HG03039 (cell line): Measurements from ENCODE around the gene TAF15.

Experiments
- ATAC-seq: cut with Tn5 transposase; IDR thresholded peaks from one replicate; pipeline ENCODE4 v1.9.1; 2021; ENCODE audit warnings: mild to moderate bottlenecking, moderate library complexity; ENCODE audit not compliant: unreplicated experiment

The TAF15 gene

DNA sequence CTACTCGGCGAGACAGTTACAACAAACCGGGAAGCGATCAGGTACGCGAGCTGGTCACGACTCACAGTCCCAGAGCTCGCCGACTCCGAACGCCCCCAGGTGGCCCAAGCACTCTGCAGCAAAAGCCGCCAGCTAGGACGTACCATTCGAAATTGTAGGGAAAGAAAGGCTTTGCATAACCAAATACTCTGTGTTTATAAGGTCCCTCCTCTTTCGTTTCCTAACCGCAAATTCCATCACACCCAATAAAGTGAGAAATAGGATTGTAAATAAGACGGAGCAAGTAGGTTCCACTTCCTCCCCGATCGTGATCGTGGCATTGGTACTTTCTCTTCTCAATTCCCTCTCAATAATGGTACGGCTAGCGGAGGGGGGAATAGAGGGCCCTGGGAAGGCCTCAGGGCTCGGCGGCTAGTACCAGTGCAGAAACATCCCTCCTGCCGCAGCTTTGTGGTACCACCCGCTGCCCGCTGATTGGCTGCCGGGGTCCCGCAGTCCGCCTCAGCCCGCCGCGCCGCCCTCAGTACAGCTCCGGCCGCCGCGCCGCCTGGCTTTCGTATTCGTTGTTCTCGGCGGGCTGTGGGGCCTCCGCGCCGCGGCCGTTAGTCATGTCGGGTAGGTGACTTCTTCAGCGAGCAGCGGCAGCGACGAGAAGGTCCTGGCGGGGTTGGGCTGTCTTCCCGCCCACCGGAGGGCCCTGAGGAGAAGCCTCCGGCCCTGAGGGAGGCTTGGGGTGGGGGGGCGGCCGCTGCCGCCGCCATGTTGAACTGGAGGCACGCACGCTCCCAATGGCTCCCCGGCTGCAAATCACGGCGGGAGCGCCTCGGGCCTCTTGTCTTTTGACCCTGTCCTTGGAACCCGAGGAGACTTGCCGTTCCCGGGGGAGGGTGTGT is at the start of gene TAF15:
Gene TAF15 (plus strand): TSS at position 523 of the 893 bp plus-strand sequence. CDS start 86 bp downstream, at position 609.
- ATAC-seq = peak; percentile 93

DNA sequence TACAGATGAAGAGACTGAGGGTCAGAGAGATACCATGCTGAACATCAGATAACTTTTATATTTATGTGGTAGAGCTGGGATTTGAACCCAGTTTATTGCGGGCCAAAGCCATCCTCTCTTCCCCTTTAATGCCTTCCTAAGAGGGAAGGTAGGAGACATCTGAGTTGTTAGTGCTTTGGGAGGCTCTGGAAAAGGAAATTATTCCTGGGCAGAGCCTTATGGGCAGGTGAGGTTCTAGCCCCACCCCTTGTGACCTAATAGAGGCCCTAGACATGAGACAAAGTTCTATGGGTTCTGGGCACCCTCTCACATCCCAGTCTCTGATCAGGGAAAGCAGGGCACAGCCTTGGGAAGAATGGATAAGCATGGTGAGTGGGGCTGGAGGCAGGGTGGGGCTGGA is 48.7 kb upstream of the TAF15 start, which contains the start of gene C17orf50:
Gene C17orf50 (plus strand): TSS at position 301 of the 400 bp plus-strand sequence. CDS start 55 bp downstream, at position 356.
- ATAC-seq = no peak

DNA sequence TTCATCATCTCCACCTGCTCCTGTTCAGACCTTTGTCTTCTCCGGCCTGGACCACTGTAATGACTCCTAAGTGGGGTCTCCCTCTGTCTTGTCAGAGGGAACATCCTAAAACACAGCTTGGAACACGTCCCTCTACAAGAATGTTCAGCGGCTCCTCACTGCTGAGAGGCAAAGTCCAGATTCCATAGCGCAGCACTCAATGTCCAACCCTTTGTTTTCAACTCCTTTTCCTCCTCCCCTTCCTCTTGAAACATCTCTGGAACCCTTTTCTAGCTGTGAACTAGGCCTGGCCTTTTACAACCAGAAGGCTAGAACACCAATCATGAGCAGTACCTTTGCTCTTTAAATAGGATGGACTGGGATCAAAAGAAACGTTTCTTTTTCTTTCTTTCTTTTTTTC is 47.7 kb upstream of the TAF15 start:
- ATAC-seq = no peak

GRCh38 chr17:35763767-35764122 is 45.5 kb upstream of the TAF15 start:
- no peak for ATAC-seq

- peak; percentile 75 for ATAC-seq
Measured at GRCh38 chr17:35764123-35764991, 44.9 kb upstream of the TAF15 start.

GRCh38 chr17:35765086-35765710 is 44.1 kb upstream of the TAF15 start:
- ATAC-seq = no peak

GRCh38 chr17:35765756-35766488 is 43.4 kb upstream of the TAF15 start:
- ATAC-seq = no peak

- no peak for ATAC-seq
Measured at GRCh38 chr17:35766489-35766877, 42.8 kb upstream of the TAF15 start.

DNA sequence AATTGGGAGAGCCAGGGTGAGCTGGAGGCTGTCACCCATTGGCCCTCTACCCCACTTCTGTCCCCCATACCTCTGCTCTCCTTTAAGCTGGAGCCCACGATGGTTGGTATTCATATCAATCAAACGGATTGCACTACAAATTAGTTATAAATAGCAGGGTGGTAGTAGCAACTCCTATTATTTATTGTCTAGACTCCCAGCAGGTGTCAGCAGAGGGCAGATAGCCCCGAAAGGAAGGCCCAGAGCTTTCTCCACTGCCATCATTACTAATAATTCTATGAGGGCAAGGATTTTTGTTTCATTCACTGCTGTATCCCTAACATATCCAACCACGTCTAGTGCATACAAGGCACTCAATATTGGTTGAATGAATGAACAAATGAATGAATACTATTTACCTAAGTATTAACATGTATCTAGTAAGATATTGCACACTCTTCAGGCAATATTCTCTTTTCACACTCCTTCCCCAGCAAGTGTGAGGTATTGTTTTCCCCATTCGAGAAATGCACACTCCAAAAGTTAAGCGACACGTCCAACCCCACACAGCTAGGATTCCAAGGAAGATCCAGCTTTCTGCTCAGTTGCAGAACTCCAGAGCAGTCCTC is 42.3 kb upstream of the TAF15 start:
- no peak for ATAC-seq

DNA sequence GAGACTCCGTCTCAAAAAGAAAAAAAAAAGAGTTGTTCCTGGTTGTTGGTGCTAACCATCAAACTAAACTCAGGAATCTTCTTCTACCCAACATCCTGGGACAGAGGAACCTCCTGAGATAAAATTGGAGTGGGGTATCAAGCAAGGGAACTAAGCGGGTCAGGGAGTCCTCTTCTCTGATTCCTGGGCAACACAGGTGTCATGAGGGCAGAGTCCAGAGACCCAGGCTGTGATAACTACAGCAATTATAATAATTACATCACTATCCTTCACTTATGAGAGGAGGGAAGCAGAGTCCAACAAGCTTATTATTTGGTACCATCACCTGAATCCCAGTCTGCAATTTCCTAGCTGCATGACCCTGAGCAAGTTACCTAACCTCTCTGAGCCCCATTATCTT is 40.5 kb upstream of the TAF15 start:
- no peak for ATAC-seq

DNA sequence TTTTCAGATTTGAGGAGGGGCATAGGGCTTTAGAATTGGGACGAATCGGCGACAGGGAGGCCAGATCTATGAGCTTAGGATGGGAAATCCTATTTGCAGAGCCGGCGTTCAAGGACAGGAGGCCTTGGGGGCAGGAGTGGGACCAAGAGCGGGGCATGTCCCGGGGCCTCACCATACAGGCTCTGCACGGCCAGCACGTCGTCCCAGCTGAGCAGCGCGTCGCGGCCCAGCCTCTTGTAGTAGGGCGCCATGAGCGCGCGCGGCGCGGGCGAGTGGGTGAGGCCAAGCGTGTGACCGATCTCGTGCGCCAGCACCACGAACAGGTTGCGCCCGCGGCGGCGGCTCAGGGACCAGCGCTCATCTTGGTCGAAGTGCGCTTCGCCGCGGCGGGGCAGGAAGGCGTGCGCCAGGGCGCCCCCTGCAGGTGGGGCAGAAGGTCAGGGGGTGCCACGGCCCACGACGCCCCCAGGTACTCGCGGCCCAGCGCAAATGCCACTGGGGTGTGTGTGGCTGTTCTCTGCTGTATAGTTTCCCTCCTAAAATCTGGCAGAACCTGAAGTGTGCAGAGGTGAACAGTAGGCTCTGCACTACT is 39.3 kb upstream of the TAF15 start:
- ATAC-seq = no peak

DNA sequence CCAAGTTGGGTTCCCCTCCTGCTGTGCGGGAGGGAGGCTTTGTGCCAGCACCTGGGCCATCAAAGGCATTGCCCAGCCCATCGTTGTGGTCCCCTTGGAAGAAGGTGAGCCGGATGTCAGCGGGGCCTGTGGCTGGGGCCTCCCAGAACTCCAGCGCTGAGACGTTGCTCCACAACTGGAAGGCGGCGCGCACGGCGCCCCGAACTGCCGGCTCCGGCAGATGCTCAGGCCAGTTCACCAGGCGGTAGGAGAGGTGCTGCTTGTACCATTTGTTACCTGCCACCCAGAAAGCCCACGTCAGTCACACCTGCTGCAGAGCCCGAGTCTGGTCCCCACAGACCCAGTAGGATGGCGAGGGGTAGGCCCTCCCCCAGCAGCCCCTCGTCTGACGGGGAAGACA is 36.2 kb upstream of the TAF15 start:
- ATAC-seq = no peak

GRCh38 chr17:35773679-35774425 is 35.4 kb upstream of the TAF15 start:
- no peak for ATAC-seq

- ATAC-seq = no peak
Measured at GRCh38 chr17:35774499-35774898, 34.8 kb upstream of the TAF15 start.

GRCh38 chr17:35775039-35775438 is 34.2 kb upstream of the TAF15 start:
- no peak for ATAC-seq

DNA sequence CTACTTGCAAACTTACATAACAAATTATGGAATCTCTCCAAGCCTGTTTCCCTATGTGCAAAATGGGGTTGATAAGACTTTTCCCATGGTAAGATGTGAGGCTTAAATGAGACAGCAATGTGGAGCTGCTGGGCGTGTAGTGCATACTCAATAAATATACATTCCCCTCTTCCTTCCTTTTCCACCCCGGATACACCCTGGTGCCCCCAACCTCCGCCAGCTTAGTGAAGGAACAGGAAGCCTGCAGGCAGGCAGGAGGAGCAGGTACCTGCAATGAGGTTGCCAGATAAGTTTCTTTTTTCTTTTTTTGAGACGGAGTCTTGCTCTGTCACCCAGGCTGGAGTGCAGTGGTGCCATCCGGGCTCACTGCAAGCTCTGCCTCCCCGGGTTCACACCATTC is 33.7 kb upstream of the TAF15 start:
- no peak for ATAC-seq

- no peak for ATAC-seq
Measured at GRCh38 chr17:35778641-35779196, 30.6 kb upstream of the TAF15 start.

DNA sequence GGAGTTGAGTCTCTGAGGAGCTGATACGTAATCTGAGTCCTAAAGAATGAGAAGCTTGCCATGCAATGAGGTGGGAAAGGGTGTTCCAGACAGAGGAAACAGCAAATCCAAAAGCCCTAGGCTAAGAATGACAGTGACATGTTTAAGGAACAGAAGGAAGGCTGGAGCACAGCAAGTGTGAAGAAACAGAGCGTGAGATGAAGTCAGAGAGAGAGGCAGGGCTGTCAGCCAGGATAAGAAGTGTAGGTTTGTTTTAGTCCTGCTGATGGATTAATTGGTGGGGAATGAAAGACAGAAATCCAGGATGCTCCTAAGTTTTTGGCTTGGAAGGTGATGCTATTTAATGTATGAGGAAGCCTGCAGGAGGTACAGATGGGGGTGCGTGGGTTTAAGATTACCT is 28.3 kb upstream of the TAF15 start:
- no peak for ATAC-seq

DNA sequence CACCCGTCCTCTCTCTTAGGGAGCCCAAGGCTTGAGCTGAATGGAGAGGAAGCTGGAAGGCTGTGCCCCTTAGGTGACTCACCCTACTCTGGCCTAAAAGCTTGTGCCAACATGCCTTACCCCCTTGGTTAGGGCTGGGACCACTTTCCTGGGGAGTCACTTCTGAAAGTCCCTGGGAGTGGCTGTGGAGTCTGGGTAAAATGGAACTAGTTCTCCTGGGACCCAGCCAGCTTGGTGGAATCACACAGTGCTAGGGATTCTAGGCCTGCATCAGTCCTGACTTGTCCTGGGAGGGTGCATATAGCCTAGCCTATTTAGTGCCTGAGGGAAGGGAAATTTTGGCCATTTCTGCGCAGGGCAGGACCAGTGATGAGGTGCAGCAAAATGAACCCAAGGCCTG is 24.4 kb upstream of the TAF15 start:
- ATAC-seq = no peak
